ENCODE data around the gene PIEZO1.

DNA sequence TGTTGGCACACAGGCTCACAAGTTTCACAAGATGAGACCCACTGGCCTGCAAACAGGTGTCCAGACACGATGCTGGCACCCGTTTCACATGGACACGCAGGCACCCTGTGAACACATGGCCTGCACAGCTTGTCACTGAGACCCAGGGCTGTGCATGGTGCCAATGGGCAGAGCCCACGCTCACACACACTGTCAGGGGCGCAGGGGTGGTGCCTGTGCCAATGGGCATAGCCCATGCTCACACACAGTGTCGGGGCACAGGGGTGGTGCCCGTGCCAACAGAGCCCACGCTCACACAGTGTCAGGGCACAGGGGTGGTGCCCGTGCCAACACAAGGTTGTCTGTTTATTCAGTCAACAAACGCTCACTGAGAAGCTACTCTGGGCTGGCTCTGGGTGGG is 49.4 kb downstream of the PIEZO1 start:
- TF ChIP-seq CTCF (IDR thresholded peaks at IDR 0.05) (no peak), POLR2A (IDR thresholded peaks at IDR 0.05) (no peak)
